Measurements from ENCODE around the gene PCDH17.

DNA sequence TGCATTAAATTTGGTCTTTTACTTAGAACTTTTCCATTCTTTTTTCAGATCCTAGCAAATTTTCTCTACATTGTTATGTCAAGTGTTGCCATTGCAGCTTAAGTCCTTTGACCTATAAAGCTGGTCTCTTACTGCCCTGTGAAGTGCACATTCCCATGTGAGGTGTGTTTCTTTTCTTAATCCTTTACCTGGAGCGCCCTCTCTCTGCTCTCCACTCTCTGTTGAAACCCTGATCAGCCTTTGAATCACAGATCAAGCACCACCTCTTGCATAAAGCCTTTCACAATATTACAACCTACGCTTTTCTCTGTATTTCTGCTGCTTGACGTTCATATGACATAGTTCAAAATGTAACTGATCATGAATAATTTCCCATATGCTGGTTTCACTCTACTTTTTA lies 84.8 kb downstream of the PCDH17 start:
- TF ChIP-seq, protein P1, sequence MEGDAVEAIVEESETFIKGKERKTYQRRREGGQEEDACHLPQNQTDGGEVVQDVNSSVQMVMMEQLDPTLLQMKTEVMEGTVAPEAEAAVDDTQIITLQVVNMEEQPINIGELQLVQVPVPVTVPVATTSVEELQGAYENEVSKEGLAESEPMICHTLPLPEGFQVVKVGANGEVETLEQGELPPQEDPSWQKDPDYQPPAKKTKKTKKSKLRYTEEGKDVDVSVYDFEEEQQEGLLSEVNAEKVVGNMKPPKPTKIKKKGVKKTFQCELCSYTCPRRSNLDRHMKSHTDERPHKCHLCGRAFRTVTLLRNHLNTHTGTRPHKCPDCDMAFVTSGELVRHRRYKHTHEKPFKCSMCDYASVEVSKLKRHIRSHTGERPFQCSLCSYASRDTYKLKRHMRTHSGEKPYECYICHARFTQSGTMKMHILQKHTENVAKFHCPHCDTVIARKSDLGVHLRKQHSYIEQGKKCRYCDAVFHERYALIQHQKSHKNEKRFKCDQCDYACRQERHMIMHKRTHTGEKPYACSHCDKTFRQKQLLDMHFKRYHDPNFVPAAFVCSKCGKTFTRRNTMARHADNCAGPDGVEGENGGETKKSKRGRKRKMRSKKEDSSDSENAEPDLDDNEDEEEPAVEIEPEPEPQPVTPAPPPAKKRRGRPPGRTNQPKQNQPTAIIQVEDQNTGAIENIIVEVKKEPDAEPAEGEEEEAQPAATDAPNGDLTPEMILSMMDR (IDR thresholded peaks at IDR 0.05) = no peak
- TF ChIP-seq RORB (CRISPR knock-in tag; IDR thresholded peaks at IDR 0.05) = no peak
- TF ChIP-seq, protein P2, sequence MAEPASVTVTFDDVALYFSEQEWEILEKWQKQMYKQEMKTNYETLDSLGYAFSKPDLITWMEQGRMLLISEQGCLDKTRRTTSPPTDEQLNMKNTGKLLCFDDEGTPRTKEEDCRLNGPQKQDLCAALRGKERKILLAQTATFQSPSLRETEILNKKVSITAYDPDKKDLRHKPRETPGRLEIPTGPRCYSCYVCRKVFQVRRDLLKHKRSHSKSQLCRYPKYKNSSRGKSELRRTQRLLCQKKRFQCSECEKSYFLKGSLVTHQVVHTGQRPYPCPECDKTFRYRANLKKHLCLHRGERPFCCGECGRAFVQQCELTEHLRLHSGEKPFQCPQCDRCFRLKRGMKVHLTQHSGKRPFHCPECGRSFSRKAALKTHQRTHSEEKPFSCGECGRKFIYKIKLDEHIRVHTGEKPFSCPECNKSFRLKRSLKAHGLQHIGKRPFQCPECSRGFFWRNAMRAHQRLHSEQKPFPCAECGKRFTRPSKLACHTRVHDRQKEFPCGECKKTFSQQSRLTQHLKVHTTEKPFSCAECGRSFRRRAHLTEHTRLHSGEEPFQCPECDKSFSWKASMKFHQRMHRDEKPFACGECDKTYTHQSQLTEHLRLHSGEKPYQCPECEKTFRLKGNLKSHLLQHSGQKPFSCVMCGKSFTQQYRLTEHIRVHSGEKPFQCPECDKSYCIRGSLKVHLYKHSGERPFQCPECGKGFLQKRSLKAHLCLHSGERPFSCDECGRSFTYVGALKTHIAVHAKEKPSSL (CRISPR knock-in tag; conservative IDR thresholded peaks at IDR 0.05) = no peak
- no peak for TF ChIP-seq TEAD4 (CRISPR knock-in tag; IDR thresholded peaks at IDR 0.05)
- no peak for TF ChIP-seq SMAD3 (CRISPR knock-in tag; IDR thresholded peaks at IDR 0.05; ENCODE audit: borderline replicate concordance)
- no peak for TF ChIP-seq NR3C1 (CRISPR knock-in tag; conservative IDR thresholded peaks at IDR 0.05; ENCODE audit: low read depth)
- TF ChIP-seq ZNF121 (CRISPR knock-in tag; IDR thresholded peaks at IDR 0.05) = no peak
- no peak for TF ChIP-seq IRF2 (CRISPR knock-in tag; IDR thresholded peaks at IDR 0.05; ENCODE audit: borderline replicate concordance, low read depth)

All from WTC11 (cell line).